ENCODE data around the gene ZNF219. TPM values are rescaled to one million over a fixed set of nuclear protein-coding genes. Genes with fewer than 3 reads are reported as not detected.

Gene ZNF219
- total RNA-seq, 2 donors from 2014 or later: 43.4 to 59.6 TPM

DNA sequence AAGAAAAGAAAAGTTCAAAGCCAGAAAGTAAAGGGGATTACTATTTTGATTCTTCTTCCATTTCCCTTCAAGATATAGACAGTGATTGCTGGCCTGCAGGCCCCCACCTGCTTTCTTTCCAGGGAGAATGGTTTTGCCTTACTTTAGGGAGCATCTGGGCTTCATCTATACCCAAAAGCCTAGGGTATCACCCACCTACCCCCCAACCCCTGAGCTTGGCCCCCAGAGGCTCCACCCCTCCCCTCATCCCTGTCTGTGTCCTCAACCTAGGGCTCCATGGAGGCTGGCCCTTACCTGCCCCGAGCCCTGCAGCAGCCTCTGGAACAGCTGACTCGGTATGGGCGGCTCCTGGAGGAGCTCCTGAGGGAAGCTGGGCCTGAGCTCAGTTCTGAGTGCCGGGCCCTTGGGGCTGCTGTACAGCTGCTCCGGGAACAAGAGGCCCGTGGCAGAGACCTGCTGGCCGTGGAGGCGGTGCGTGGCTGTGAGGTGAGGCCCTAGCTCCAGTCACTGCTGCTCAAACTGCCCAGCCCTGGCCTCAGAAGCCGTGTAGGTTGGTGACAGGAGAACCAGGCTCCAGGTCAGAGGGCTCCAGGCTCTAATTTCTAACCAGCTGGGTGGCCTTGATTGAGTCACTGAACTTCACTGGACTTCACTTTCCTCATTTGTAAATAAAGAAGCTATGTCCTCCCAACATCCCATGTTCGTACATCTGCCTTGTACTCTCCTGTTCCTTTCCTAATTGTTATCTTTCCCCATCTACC, 14.7 kb downstream of the ZNF219 start:
- TF ChIP-seq CTCF (conservative IDR thresholded peaks at IDR 0.05): no peak
- H3K9ac ChIP-seq (ENCODE audit: extremely low read depth, low read length, poor library complexity, severe bottlenecking): no peak overlapping the region
- H3K27me3 ChIP-seq (ENCODE audit: control insufficient read depth, insufficient read depth, low read length, poor library complexity, severe bottlenecking): no peaks in the 10 kb centered on the region
- Mint-ChIP-seq H3K27ac (no peak overlapping the region), H3K9me3 (no peaks in the 10 kb centered on the region), H3K36me3 (ENCODE audit: low read depth) (peaks cover 76% of the 10 kb centered on the region), H3K27me3 (ENCODE audit: insufficient read depth) (no peaks in the 10 kb centered on the region), H3K4me1 (no peaks in the 10 kb centered on the region), H3K4me3 (no peak overlapping the region)
- 94 to 98% methylated on average over 9 to 11 of the region's 11 CpGs for whole genome bisulfite sequencing, 2 experiments (ENCODE audit: insufficient coverage in 1 of 2, insufficient read length in 1 of 2)
- H3K9me3 ChIP-seq (ENCODE audit: control insufficient read depth, low read length): no peaks in the 10 kb centered on the region
- H3K27ac ChIP-seq (ENCODE audit: low read depth, low read length): no peak overlapping the region
- DNase-seq: no peak
- H3K4me3 ChIP-seq (ENCODE audit: low read length): no peak overlapping the region
- no peaks in the 10 kb centered on the region for H3K4me1 ChIP-seq (ENCODE audit: control insufficient read depth, insufficient read depth, low read length)
- H3K36me3 ChIP-seq (ENCODE audit: control insufficient read depth, insufficient read depth, low read length): peaks cover 85% of the 10 kb centered on the region

GRCh38 chr14:21081521-21082142, 16.8 kb downstream of the ZNF219 start:
- no peaks in the 10 kb centered on the region for H3K4me1 ChIP-seq (ENCODE audit: control insufficient read depth, insufficient read depth, low read length)
- Mint-ChIP-seq H3K9me3 (no peaks in the 10 kb centered on the region), H3K4me1 (no peaks in the 10 kb centered on the region), H3K27me3 (ENCODE audit: insufficient read depth) (no peaks in the 10 kb centered on the region), H3K27ac (no peak overlapping the region), H3K36me3 (ENCODE audit: low read depth) (peaks cover 80% of the 10 kb centered on the region), H3K4me3 (no peak overlapping the region)
- TF ChIP-seq CTCF (conservative IDR thresholded peaks at IDR 0.05): no peak
- no peak overlapping the region for H3K27ac ChIP-seq (ENCODE audit: low read depth, low read length)
- no peaks in the 10 kb centered on the region for H3K27me3 ChIP-seq (ENCODE audit: control insufficient read depth, insufficient read depth, low read length, poor library complexity, severe bottlenecking)
- DNase-seq: no peak
- no peaks in the 10 kb centered on the region for H3K9me3 ChIP-seq (ENCODE audit: control insufficient read depth, low read length)
- no peak overlapping the region for H3K4me3 ChIP-seq (ENCODE audit: low read length)
- no peak overlapping the region for H3K9ac ChIP-seq (ENCODE audit: extremely low read depth, low read length, poor library complexity, severe bottlenecking)
- H3K36me3 ChIP-seq (ENCODE audit: control insufficient read depth, insufficient read depth, low read length): peaks cover 92% of the 10 kb centered on the region
- WGBS, 2 experiments (ENCODE audit: insufficient coverage in 1 of 2, insufficient read length in 1 of 2): 92 to 95% methylated on average over 22 to 30 of the region's 30 CpGs

GRCh38 chr14:21078726-21079125, 19.7 kb downstream of the ZNF219 start:
- no peak for TF ChIP-seq CTCF (conservative IDR thresholded peaks at IDR 0.05)
- peaks cover 78% of the 10 kb centered on the region for H3K36me3 Mint-ChIP-seq (ENCODE audit: low read depth)
- Histone ChIP-seq H3K36me3 (ENCODE audit: control insufficient read depth, insufficient read depth, low read length) (peaks cover 91% of the 10 kb centered on the region), H3K9me3 (ENCODE audit: control insufficient read depth, low read length) (no peaks in the 10 kb centered on the region), H3K27ac (ENCODE audit: low read depth, low read length) (no peak overlapping the region), H3K4me3 (ENCODE audit: low read length) (no peak overlapping the region), H3K27me3 (ENCODE audit: control insufficient read depth, insufficient read depth, low read length, poor library complexity, severe bottlenecking) (no peaks in the 10 kb centered on the region), H3K4me1 (ENCODE audit: control insufficient read depth, insufficient read depth, low read length) (no peaks in the 10 kb centered on the region), H3K9ac (ENCODE audit: extremely low read depth, low read length, poor library complexity, severe bottlenecking) (no peak overlapping the region)
- WGBS, 2 experiments (ENCODE audit: insufficient coverage in 1 of 2, insufficient read length in 1 of 2): 95% methylated on average over 7 to 10 of the region's 10 CpGs
- no peak overlapping the region for H3K4me3 Mint-ChIP-seq
- no peak overlapping the region for H3K27ac Mint-ChIP-seq
- H3K4me1 Mint-ChIP-seq: no peaks in the 10 kb centered on the region
- H3K9me3 Mint-ChIP-seq: no peaks in the 10 kb centered on the region
- DNase-seq: no peak
- H3K27me3 Mint-ChIP-seq (ENCODE audit: insufficient read depth): no peaks in the 10 kb centered on the region

All from endodermal cell (in vitro differentiated cells).